GM15510 (cell line): ENCODE results near the gene ACAD11.

ENCODE experiments used
- POLR2A ChIP-seq: IDR thresholded peaks from 3 replicates; pipeline ENCODE4 v1.6.1; 2011; ENCODE audit warnings: borderline replicate concordance; ENCODE audit not compliant: insufficient read length; ENCODE audit errors: extremely low read depth

Gene ACAD11

DNA sequence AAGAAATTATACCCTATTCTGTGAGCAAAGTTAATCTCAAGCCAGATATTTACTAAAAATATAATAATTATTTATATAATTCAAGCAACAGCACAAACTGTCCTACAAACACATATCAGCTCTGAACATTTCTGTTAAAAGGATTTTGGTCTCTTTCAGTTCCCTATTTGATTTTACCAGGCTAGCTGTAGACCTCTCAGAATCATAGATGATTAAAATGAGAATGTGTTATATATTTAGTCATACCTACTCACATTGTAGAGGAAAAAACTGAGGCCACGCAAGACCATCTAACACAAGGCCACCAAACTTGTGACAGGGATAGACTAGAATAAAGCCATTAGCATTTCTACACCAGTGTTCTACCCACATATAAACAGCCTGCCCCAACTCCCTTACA is 34.0 kb downstream of the ACAD11 start:
- TF ChIP-seq POLR2A, result no peak

DNA sequence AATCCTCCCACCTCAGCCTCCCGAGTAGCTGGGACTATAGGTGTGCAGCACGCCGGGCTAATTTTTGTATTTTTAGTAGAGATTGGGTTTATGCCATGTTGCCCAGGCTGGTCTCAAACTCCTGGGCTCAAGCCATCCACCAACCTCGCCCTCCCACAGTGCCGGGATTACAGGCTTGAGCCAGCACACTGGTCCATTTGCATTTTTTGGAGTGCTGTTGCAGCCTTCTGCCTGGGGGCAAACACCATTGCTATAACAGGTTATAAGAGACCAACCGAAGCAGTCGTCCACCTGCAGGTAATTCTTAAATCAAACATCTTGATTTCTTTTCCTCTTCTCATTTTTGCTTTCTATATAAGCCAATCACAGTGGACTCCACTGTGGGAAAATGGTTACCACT is 34.8 kb downstream of the ACAD11 start:
- TF ChIP-seq POLR2A, result no peak

- no peak for TF ChIP-seq POLR2A
Observed at GRCh38 chr3:132623646-132624045, 36.0 kb downstream of the ACAD11 start.

GRCh38 chr3:132622761-132623160 is 36.8 kb downstream of the ACAD11 start:
- TF ChIP-seq POLR2A, result no peak

DNA sequence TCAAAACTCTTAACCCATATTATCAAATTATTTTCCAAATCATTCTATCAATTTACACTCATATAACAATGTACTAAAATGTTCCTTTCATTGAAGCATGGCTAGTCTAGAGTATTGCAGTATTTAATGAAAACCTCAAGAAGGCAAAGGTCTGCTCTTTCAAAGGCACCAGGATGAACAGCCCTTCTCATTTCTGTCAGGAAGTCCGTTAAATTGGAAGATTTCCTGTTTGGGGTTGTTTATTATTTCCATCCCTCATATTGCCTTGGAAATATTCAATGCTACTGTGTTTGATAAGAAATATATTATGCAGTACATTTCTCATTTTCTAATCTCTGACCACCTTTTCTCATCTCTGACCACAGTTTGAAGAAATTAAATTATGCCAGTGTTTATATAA is 37.5 kb downstream of the ACAD11 start:
- TF ChIP-seq POLR2A, result no peak

DNA sequence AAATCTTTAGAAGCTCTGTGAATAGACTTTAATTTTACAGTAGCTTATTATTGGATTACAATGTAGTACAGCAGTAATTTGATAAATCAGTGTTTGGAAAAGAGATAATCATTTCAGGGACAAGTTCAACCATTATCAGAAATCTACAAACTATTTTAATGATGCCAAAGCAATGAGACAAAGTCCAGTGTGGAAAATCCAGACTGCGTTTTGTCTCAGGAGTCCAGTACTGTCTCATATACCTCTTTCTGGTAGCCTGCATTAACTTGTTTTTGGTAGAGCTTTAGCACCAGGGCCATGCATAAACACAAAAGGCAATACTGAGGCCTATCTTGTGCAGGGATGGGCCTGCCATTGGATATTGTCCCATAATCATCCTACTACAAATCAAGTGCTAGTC is 42.8 kb downstream of the ACAD11 start:
- no peak for TF ChIP-seq POLR2A

DNA sequence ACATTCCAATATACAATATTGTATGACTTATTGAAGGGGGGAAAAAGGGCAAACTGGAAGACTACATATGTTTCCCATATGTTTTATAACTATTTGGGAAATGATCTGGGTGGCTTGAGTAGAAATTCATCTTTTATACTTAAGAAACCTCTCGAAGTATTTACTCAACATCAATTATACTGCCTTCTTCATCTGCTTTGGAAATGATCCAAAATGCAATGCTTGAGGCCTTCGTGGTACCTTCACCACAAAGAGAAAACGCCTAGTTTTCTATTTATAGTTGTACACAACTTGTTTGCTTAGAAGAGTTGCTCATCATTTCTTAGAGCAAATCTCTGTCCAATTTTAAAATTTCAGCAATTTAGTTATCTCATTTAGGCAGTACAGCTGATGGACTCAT is 43.7 kb downstream of the ACAD11 start:
- TF ChIP-seq POLR2A, result no peak

GRCh38 chr3:132606085-132606484 is 53.5 kb downstream of the ACAD11 start:
- TF ChIP-seq POLR2A, result no peak

- no peak for TF ChIP-seq POLR2A
Observed at GRCh38 chr3:132605374-132605792, 54.2 kb downstream of the ACAD11 start.

- TF ChIP-seq POLR2A, result no peak
Observed at GRCh38 chr3:132598181-132598580, 61.4 kb downstream of the ACAD11 start.

DNA sequence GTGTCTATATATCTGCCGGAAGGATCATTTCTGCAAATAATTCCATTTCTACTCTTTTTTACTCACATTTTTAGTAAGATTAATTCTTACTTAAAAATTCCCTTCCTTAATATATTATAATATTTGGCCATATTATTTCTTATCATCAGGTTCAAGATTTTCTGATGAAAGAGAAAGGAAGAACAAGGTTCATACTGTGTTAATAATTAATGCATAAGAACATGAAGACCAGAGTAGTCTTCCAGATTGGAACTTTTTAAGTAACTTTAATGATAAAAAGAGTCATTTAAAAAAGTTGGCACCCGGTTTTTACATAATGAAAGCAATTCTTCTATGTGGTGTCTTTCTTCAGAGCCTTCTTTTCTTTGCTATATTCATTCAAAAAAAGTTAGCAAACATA is 61.9 kb downstream of the ACAD11 start:
- TF ChIP-seq POLR2A, result no peak

GRCh38 chr3:132596816-132597433 is 62.7 kb downstream of the ACAD11 start, which contains the start of gene ACKR4:
ACKR4 (plus strand) TSS chr3:132597270; CDS start chr3:132600398, 3,128 bp downstream.
- no peak for TF ChIP-seq POLR2A

GRCh38 chr3:132596326-132596725 is 63.3 kb downstream of the ACAD11 start:
- TF ChIP-seq POLR2A, result no peak

- no peak for TF ChIP-seq POLR2A
Observed at GRCh38 chr3:132595014-132595413, 64.6 kb downstream of the ACAD11 start.

DNA sequence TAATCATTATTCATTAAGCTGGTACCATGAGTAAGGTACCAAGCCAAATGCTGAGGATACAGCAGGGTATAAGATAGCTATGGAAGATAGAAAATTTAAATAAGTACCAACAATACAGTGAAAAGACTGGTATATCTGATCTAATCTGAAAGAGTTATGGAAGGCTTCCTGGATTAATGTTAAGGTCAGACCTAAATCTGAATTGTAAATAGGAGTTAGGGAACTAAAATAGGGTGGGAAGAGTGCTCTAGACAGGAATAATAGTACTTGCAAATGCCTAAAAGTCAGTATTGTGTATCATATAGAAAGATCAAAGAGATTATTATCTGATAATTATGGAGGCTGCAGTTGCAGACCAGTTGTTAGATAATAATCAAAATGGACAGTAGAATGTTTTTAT is 65.1 kb downstream of the ACAD11 start:
- no peak for TF ChIP-seq POLR2A

GRCh38 chr3:132593947-132594323 is 65.7 kb downstream of the ACAD11 start:
- TF ChIP-seq POLR2A, result no peak
